Measurements from ENCODE around the gene MAU2.

The MAU2 gene

GRCh38 chr19:19372656-19373416, 52.2 kb downstream of the MAU2 start:
- no peak overlapping the region for H3K27ac ChIP-seq
- no peak for TF ChIP-seq CTCF (conservative IDR thresholded peaks at IDR 0.05)
- TF ChIP-seq ZFX (IDR thresholded peaks at IDR 0.05), result no peak

GRCh38 chr19:19379527-19379926, 58.9 kb downstream of the MAU2 start:
- no peak for TF ChIP-seq ZFX (IDR thresholded peaks at IDR 0.05)
- no peak for TF ChIP-seq CTCF (conservative IDR thresholded peaks at IDR 0.05)

GRCh38 chr19:19380316-19380715, 59.7 kb downstream of the MAU2 start:
- peak overlapping the region; percentile 73 for H3K27ac ChIP-seq

More at GRCh38 chr19:19379527-19379926, 58.9 kb downstream of the MAU2 start:
- peak overlapping the region; percentile 73 for H3K27ac ChIP-seq

- TF ChIP-seq CTCF (conservative IDR thresholded peaks at IDR 0.05) (no peak), ZFX (IDR thresholded peaks at IDR 0.05) (no peak)
Measured at GRCh38 chr19:19381007-19381926, 60.6 kb downstream of the MAU2 start.

GRCh38 chr19:19382118-19382517, 61.5 kb downstream of the MAU2 start:
- TF ChIP-seq ZFX (IDR thresholded peaks at IDR 0.05), result no peak
- TF ChIP-seq CTCF (conservative IDR thresholded peaks at IDR 0.05), result no peak
- H3K27ac ChIP-seq, result peak overlapping the region; percentile 73

More at GRCh38 chr19:19381007-19381926, 60.6 kb downstream of the MAU2 start:
- H3K27ac ChIP-seq, result peak overlapping the region; percentile 73

- TF ChIP-seq ZFX (IDR thresholded peaks at IDR 0.05), result no peak
- TF ChIP-seq CTCF (conservative IDR thresholded peaks at IDR 0.05), result no peak
- H3K27ac ChIP-seq, result peak overlapping the region; percentile 87
Measured at GRCh38 chr19:19384486-19384885, 63.9 kb downstream of the MAU2 start.

- TF ChIP-seq ZFX (IDR thresholded peaks at IDR 0.05) (no peak; the same call in 1 of the 2 replicates), CTCF (conservative IDR thresholded peaks at IDR 0.05) (no peak)
- H3K27ac ChIP-seq, result peak overlapping the region; percentile 87
Measured at GRCh38 chr19:19385131-19385895, 64.7 kb downstream of the MAU2 start.

Measured in C4-2B (cell line).